ENCODE results near the gene LRIT1. TPM values are rescaled to one million over a fixed set of nuclear protein-coding genes. Genes with fewer than 3 reads are reported as not detected.
A peak's percentile ranks its signal among the peaks of the same experiment; 100 is the strongest.

Gene LRIT1
- total RNA-seq, 1 experiment from 2014 or later = not detected

DNA sequence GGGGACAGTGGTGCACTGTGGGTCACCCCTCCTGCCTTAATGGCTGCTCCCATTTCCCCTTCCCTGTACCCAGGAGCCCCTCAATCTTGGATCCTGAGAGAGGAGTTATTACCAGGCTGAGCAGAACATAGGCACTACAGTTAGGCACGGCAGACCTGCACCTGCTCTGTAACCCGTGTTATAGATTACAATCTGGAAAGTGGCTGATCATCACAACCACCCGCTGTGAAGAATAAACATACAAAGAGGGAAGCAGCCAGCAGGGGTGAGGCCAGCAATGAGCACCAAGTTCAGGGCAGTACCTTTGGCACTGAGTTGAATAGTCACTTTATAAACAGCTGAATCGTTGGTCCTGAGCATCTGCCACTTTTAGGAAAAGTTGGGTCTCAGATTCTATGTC lies 45.3 kb downstream of the LRIT1 start:
- ChIA-PET RAD21 (ENCODE audit: low non-redundant PET in 1 of 2, low total read pairs in 2 of 2, uncharacterized antibody in 2 of 2, unreplicated experiment in 2 of 2) (no interaction called here), POLR2A (no interaction called here), CTCF (no interaction called here)
- H3K27ac ChIP-seq (ENCODE audit: low read depth, low read length) = no peak overlapping the region
- H3K4me1 ChIP-seq (ENCODE audit: control insufficient read depth in 1 of 2, insufficient read depth in 2 of 2, low read length in 2 of 2) = no peaks in the 10 kb centered on the region
- H3K9me2 ChIP-seq (ENCODE audit: insufficient read depth) = no peaks in the 10 kb centered on the region
- H3K36me3 ChIP-seq (ENCODE audit: control insufficient read depth in 1 of 2, insufficient read depth in 2 of 2, low read length in 2 of 2) = no peaks in the 10 kb centered on the region
- no peaks in the 10 kb centered on the region for H3K9me3 ChIP-seq (ENCODE audit: control insufficient read depth in 1 of 2, insufficient read depth in 1 of 2, low read depth in 1 of 2, low read length in 2 of 2)
- no peak overlapping the region for H3K4me2 ChIP-seq (ENCODE audit: low read length)
- no peak overlapping the region for H2AFZ ChIP-seq (ENCODE audit: low read depth, low read length, poor library complexity, severe bottlenecking)
- H3K27me3 ChIP-seq (ENCODE audit: insufficient read depth, low read length) = peaks cover 19% of the 10 kb centered on the region
- intact Hi-C loops (cut with micrococcal nuclease) = no loop called here
- TF ChIP-seq SRF (IDR thresholded peaks at IDR 0.05; ENCODE audit: low read depth) = no peak
- no peak for TF ChIP-seq EZH2phosphoT487 (IDR thresholded peaks at IDR 0.05; ENCODE audit: borderline replicate concordance)
- TF ChIP-seq YY1 (IDR thresholded peaks at IDR 0.05; ENCODE audit: extremely low read depth, insufficient replicate concordance, low read depth, low read length) = no peak
- TF ChIP-seq EGR1 (IDR thresholded peaks at IDR 0.05; ENCODE audit: low read depth) = no peak
- no peak for TF ChIP-seq TCF7L2 (IDR thresholded peaks at IDR 0.05; ENCODE audit: borderline replicate concordance, extremely low read depth, insufficient read depth, insufficient read length)
- TF ChIP-seq, protein P1, sequence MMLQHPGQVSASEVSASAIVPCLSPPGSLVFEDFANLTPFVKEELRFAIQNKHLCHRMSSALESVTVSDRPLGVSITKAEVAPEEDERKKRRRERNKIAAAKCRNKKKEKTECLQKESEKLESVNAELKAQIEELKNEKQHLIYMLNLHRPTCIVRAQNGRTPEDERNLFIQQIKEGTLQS (IDR thresholded peaks at IDR 0.05) = no peak
- TF ChIP-seq, protein P2, sequence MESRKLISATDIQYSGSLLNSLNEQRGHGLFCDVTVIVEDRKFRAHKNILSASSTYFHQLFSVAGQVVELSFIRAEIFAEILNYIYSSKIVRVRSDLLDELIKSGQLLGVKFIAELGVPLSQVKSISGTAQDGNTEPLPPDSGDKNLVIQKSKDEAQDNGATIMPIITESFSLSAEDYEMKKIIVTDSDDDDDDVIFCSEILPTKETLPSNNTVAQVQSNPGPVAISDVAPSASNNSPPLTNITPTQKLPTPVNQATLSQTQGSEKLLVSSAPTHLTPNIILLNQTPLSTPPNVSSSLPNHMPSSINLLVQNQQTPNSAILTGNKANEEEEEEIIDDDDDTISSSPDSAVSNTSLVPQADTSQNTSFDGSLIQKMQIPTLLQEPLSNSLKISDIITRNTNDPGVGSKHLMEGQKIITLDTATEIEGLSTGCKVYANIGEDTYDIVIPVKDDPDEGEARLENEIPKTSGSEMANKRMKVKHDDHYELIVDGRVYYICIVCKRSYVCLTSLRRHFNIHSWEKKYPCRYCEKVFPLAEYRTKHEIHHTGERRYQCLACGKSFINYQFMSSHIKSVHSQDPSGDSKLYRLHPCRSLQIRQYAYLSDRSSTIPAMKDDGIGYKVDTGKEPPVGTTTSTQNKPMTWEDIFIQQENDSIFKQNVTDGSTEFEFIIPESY (IDR thresholded peaks at IDR 0.05; ENCODE audit: extremely low read depth, insufficient replicate concordance, low read length) = no peak
- TF ChIP-seq, protein P3, sequence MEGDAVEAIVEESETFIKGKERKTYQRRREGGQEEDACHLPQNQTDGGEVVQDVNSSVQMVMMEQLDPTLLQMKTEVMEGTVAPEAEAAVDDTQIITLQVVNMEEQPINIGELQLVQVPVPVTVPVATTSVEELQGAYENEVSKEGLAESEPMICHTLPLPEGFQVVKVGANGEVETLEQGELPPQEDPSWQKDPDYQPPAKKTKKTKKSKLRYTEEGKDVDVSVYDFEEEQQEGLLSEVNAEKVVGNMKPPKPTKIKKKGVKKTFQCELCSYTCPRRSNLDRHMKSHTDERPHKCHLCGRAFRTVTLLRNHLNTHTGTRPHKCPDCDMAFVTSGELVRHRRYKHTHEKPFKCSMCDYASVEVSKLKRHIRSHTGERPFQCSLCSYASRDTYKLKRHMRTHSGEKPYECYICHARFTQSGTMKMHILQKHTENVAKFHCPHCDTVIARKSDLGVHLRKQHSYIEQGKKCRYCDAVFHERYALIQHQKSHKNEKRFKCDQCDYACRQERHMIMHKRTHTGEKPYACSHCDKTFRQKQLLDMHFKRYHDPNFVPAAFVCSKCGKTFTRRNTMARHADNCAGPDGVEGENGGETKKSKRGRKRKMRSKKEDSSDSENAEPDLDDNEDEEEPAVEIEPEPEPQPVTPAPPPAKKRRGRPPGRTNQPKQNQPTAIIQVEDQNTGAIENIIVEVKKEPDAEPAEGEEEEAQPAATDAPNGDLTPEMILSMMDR (IDR thresholded peaks at IDR 0.05 in 2 of 3, conservative IDR thresholded peaks at IDR 0.05 in 1 of 3; ENCODE audit: borderline replicate concordance in 1 of 3, insufficient read depth in 1 of 3, low read depth in 2 of 3, low read length in 2 of 3) = no peak
- TF ChIP-seq RAD21 (IDR thresholded peaks at IDR 0.05; ENCODE audit: low read depth) = no peak
- no peak for TF ChIP-seq ELF1 (IDR thresholded peaks at IDR 0.05; ENCODE audit: borderline replicate concordance, low read depth)
- no peak for TF ChIP-seq FOSL1 (IDR thresholded peaks at IDR 0.05; ENCODE audit: low read depth)
- no peak for TF ChIP-seq SP1 (IDR thresholded peaks at IDR 0.05; ENCODE audit: low read depth)
- no peak for TF ChIP-seq POLR2AphosphoS5 (IDR thresholded peaks at IDR 0.05; ENCODE audit: low read depth, low read length)
- TF ChIP-seq SIN3A (IDR thresholded peaks at IDR 0.05; ENCODE audit: low read depth) = no peak
- no peak for TF ChIP-seq POLR2A (IDR thresholded peaks at IDR 0.05; ENCODE audit: borderline replicate concordance, extremely low read depth, insufficient read depth, insufficient read length)
- TF ChIP-seq CEBPB (IDR thresholded peaks at IDR 0.05; ENCODE audit: low read depth) = no peak
- TF ChIP-seq CBX3 (IDR thresholded peaks at IDR 0.05; ENCODE audit: low read depth) = no peak
- no peaks in the 10 kb centered on the region for H3K79me2 ChIP-seq (ENCODE audit: insufficient read depth, low read length)
- BruUV-seq (replicated peaks) = no TSS peak
- H3K4me3 ChIP-seq (replicated peaks in 1 of 2; ENCODE audit: low read depth in 1 of 2, low read length in 2 of 2) = no peak overlapping the region
- no peak overlapping the region for H3K9ac ChIP-seq (ENCODE audit: low read length)
- ATAC-seq = peak; percentile 28
- H4K20me1 ChIP-seq (ENCODE audit: insufficient read depth) = no peaks in the 10 kb centered on the region
- no peak for DNase-seq (ENCODE audit: low read depth, low spot score)

Data from HCT116 (cell line).